Stimulated activated CD4-positive, alpha-beta T cell treated with anti-CD3 and anti-CD28 coated beads, Interleukin-12 subunit alpha, Interleukin-12 subunit beta, amount 100 ng/mL, for 48 hours (primary cell): ENCODE measurements around the gene FARP1.

Source experiments
- DNase-seq, 3 donors: peaks; one replicate each; pipeline ENCODE4 v3.0.0-alpha.2; 2020; ENCODE audit warnings: low read depth in 2 of 3, low spot score in 1 of 3

FARP1 gene

GRCh38 chr13:98385606-98386005, 242.7 kb downstream of the FARP1 start:
- no peak for DNase-seq

GRCh38 chr13:98386637-98387036, 243.7 kb downstream of the FARP1 start:
- no peak for DNase-seq

- no peak for DNase-seq
Observed at GRCh38 chr13:98389319-98389718, 246.4 kb downstream of the FARP1 start.

GRCh38 chr13:98390086-98390715, 247.3 kb downstream of the FARP1 start:
- DNase-seq, result no peak

GRCh38 chr13:98393873-98394272, 251.0 kb downstream of the FARP1 start:
- no peak for DNase-seq

GRCh38 chr13:98394820-98395510, 252.1 kb downstream of the FARP1 start:
- no peak for DNase-seq

- no peak for DNase-seq
Observed at GRCh38 chr13:98396071-98396710, 253.3 kb downstream of the FARP1 start.

- DNase-seq, result no peak
Observed at GRCh38 chr13:98397221-98397620, 254.3 kb downstream of the FARP1 start.

- DNase-seq, result no peak
Observed at GRCh38 chr13:98397861-98398260, 255.0 kb downstream of the FARP1 start.

- DNase-seq, result no peak
Observed at GRCh38 chr13:98398581-98398980, 255.7 kb downstream of the FARP1 start.

- DNase-seq, result no peak
Observed at GRCh38 chr13:98399756-98400155, 256.9 kb downstream of the FARP1 start.

GRCh38 chr13:98401934-98402333, 259.0 kb downstream of the FARP1 start:
- DNase-seq, result no peak

GRCh38 chr13:98403076-98403475, 260.2 kb downstream of the FARP1 start:
- DNase-seq, result no peak

- DNase-seq, result no peak
Observed at GRCh38 chr13:98405107-98405571, 262.2 kb downstream of the FARP1 start.

GRCh38 chr13:98405690-98406344, 262.9 kb downstream of the FARP1 start:
- no peak for DNase-seq

- DNase-seq, result no peak
Observed at GRCh38 chr13:98406427-98406826, 263.5 kb downstream of the FARP1 start.

GRCh38 chr13:98406971-98407370, 264.1 kb downstream of the FARP1 start:
- DNase-seq, result no peak

- DNase-seq, result no peak
Observed at GRCh38 chr13:98407575-98407974, 264.7 kb downstream of the FARP1 start.

- no peak for DNase-seq
Observed at GRCh38 chr13:98409281-98409680, 266.4 kb downstream of the FARP1 start.

- no peak for DNase-seq
Observed at GRCh38 chr13:98410612-98411011, 267.7 kb downstream of the FARP1 start.

- no peak for DNase-seq
Observed at GRCh38 chr13:98411013-98411412, 268.1 kb downstream of the FARP1 start.
